ENCODE data around the gene GGCX. TPM values are rescaled to one million over a fixed set of nuclear protein-coding genes. Genes with fewer than 3 reads are reported as not detected.
"Not testable (repeated sequence)": the region's sequence is repeated elsewhere in the genome, so short reads cannot be mapped to it uniquely, and the experiment has no call there.

Gene GGCX
- 30.2 TPM for polyA plus RNA-seq (2012; ENCODE audit: insufficient read depth, insufficient read length)

- peak within 1 kb of the TSS; percentile 66 for H3K4me3 ChIP-seq (ENCODE audit: low read length)
- peak; percentile 93 for DNase-seq (ENCODE audit: low read depth, low spot score)
Observed at GRCh38 chr2:85561280-85562212, at the start of gene GGCX. TSS of gene GGCX (minus strand) at chr2:85561493. CDS start at chr2:85561428, 65 bp downstream.

- no peak overlapping the region for H3K4me3 ChIP-seq (ENCODE audit: low read length)
- no peak for DNase-seq (ENCODE audit: low read depth, low spot score)
Observed at GRCh38 chr2:85607268-85608215, 46.2 kb upstream of the GGCX start.

- no peak overlapping the region for H3K4me3 ChIP-seq (ENCODE audit: low read length)
- DNase-seq (ENCODE audit: low read depth, low spot score): no peak
Observed at GRCh38 chr2:85606116-85606455, 44.8 kb upstream of the GGCX start.

- no peak for DNase-seq (ENCODE audit: low read depth, low spot score)
- H3K4me3 ChIP-seq (ENCODE audit: low read length): no peak overlapping the region
Observed at GRCh38 chr2:85605406-85606115, 44.3 kb upstream of the GGCX start.

GRCh38 chr2:85604568-85605339 is 43.5 kb upstream of the GGCX start:
- DNase-seq (ENCODE audit: low read depth, low spot score): no peak
- no peak overlapping the region for H3K4me3 ChIP-seq (ENCODE audit: low read length)

- DNase-seq (ENCODE audit: low read depth, low spot score); H3K4me3 ChIP-seq (ENCODE audit: low read length): not testable (repeated sequence)
Observed at GRCh38 chr2:85604133-85604444, 42.8 kb upstream of the GGCX start.

GRCh38 chr2:85602476-85603234 is 41.4 kb upstream of the GGCX start, which contains the start of gene TMEM150A:
TSS of gene TMEM150A (minus strand) at chr2:85602698. CDS start at chr2:85601948, 750 bp downstream.
- H3K4me3 ChIP-seq (ENCODE audit: low read length): peak within 1 kb of the TSS; percentile 27
- DNase-seq (ENCODE audit: low read depth, low spot score): no peak

GRCh38 chr2:85601771-85602475 is 40.6 kb upstream of the GGCX start:
- no peak overlapping the region for H3K4me3 ChIP-seq (ENCODE audit: low read length)
- no peak for DNase-seq (ENCODE audit: low read depth, low spot score)

GRCh38 chr2:85600951-85601770 is 39.9 kb upstream of the GGCX start:
- H3K4me3 ChIP-seq (ENCODE audit: low read length): no peak overlapping the region
- no peak for DNase-seq (ENCODE audit: low read depth, low spot score)

GRCh38 chr2:85600235-85600575 is 38.9 kb upstream of the GGCX start:
- H3K4me3 ChIP-seq (ENCODE audit: low read length): no peak overlapping the region
- DNase-seq (ENCODE audit: low read depth, low spot score): no peak

GRCh38 chr2:85599468-85600234 is 38.4 kb upstream of the GGCX start:
- no peak for DNase-seq (ENCODE audit: low read depth, low spot score)
- H3K4me3 ChIP-seq (ENCODE audit: low read length): no peak overlapping the region

GRCh38 chr2:85598594-85599340 is 37.5 kb upstream of the GGCX start:
- no peak for DNase-seq (ENCODE audit: low read depth, low spot score)
- H3K4me3 ChIP-seq (ENCODE audit: low read length): no peak overlapping the region

GRCh38 chr2:85597241-85597640 is 35.9 kb upstream of the GGCX start:
- no peak overlapping the region for H3K4me3 ChIP-seq (ENCODE audit: low read length)
- no peak for DNase-seq (ENCODE audit: low read depth, low spot score)

- peak overlapping the region; percentile 98 for H3K4me3 ChIP-seq (ENCODE audit: low read length)
- no peak for DNase-seq (ENCODE audit: low read depth, low spot score)
Observed at GRCh38 chr2:85596486-85597143, 35.3 kb upstream of the GGCX start.

GRCh38 chr2:85596026-85596333 is 34.7 kb upstream of the GGCX start:
- no peak for DNase-seq (ENCODE audit: low read depth, low spot score)

More at GRCh38 chr2:85596026-85596333, 34.7 kb upstream of the GGCX start:
- peak overlapping the region; percentile 98 for H3K4me3 ChIP-seq (ENCODE audit: low read length)
